Fibroblast of lung (primary cell): Measurements from ENCODE around the gene VPS45. TPM values are rescaled to one million over a fixed set of nuclear protein-coding genes. Genes with fewer than 3 reads are reported as not detected.

Source experiments
- DNase-seq, 2 donors: peaks; one replicate each; pipeline versions ENCODE4 v3.0.0 to v3.0.0-alpha.2; 2010; ENCODE audit warnings: low read depth in 2 of 2
- H2AFZ ChIP-seq: 2 replicates; pipeline ENCODE4 v1.5.1; 2012; ENCODE audit warnings: low read length, control low read depth, inconsistent platforms
- H3K27ac ChIP-seq: 2 replicates; pipeline ENCODE4 v1.5.1; 2011; ENCODE audit warnings: low read length, control low read depth; ENCODE audit not compliant: insufficient read depth
- H3K27me3 ChIP-seq: 2 replicates; pipeline ENCODE4 v1.5.1; 2011; ENCODE audit warnings: mild to moderate bottlenecking, low read length; ENCODE audit not compliant: control insufficient read depth, insufficient read depth
- H3K36me3 ChIP-seq: 2 replicates; pipeline ENCODE4 v1.5.1; 2011; ENCODE audit warnings: low read length; ENCODE audit not compliant: control insufficient read depth, insufficient read depth
- H3K4me1 ChIP-seq: 2 replicates; pipeline ENCODE4 v1.5.1; 2011; ENCODE audit warnings: low read length; ENCODE audit not compliant: control insufficient read depth, insufficient read depth; ENCODE audit errors: extremely low read depth
- H3K4me2 ChIP-seq: 2 replicates; pipeline ENCODE4 v1.5.1; 2011; ENCODE audit warnings: low read length, control low read depth; ENCODE audit not compliant: insufficient read depth; ENCODE audit errors: extremely low read depth
- H3K4me3 ChIP-seq, 4 experiments: fragments of 200-600 bp in 1 of 4; sonication (generic) in 1 of 4; replicated peaks in 1 of 4; 2 replicates each; pipeline ENCODE4 v1.5.1; 2011 to 2016; ENCODE audit warnings: low read length in 4 of 4, low read depth in 3 of 4, mild to moderate bottlenecking in 3 of 4, control low read depth in 2 of 4, inconsistent platforms in 1 of 4, mixed read lengths in 1 of 4; ENCODE audit not compliant: insufficient read depth in 1 of 4; ENCODE audit errors: control extremely low read depth in 1 of 4
- H3K79me2 ChIP-seq: 2 replicates; pipeline ENCODE4 v1.5.1; 2012; ENCODE audit warnings: mild to moderate bottlenecking, low read length, inconsistent platforms; ENCODE audit not compliant: control insufficient read depth, insufficient read depth
- H3K9ac ChIP-seq: 2 replicates; pipeline ENCODE4 v1.5.1; 2011; ENCODE audit warnings: mild to moderate bottlenecking, low read length, control low read depth; ENCODE audit not compliant: insufficient read depth
- H3K9me3 ChIP-seq: 2 replicates; pipeline ENCODE4 v1.5.1; 2012; ENCODE audit warnings: low read depth, low read length; ENCODE audit not compliant: control insufficient read depth, insufficient read depth
- H4K20me1 ChIP-seq: 2 replicates; pipeline ENCODE4 v1.5.1; 2011; ENCODE audit warnings: low read length; ENCODE audit not compliant: control insufficient read depth, insufficient read depth; ENCODE audit errors: extremely low read depth
- CTCF ChIP-seq, 2 donors: IDR thresholded peaks in 1 of 2; conservative IDR thresholded peaks in 1 of 2; 1 replicate in 1 of 2; 2 replicates in 1 of 2; pipeline ENCODE4 v1.5.1; 2011 to 2012; ENCODE audit warnings: low read length in 2 of 2, control low read depth in 1 of 2, inconsistent platforms in 1 of 2, low read depth in 1 of 2, mild to moderate bottlenecking in 1 of 2
- EZH2 ChIP-seq: IDR thresholded peaks from 2 replicates; pipeline ENCODE4 v1.5.1; 2012; ENCODE audit warnings: low read length, control low read depth, mild to moderate bottlenecking; ENCODE audit errors: missing control alignments
- polyA plus RNA-seq, 2 donors: library from polyadenylated mRNA; depleted of rRNA in 1 of 2; stranded (reverse) in 1 of 2; unstranded in 1 of 2; fragments of >200 nt; gene quantifications; 2 replicates each; pipeline ENCODE4 v1.2.1, GENCODE V29; 2011 to 2012; ENCODE audit warnings: missing spikeins in 1 of 2
- total RNA-seq: library from RNA; depleted of rRNA; stranded (reverse); fragments of >200 nt; gene quantifications from 2 replicates; pipeline ENCODE4 v1.2.1, GENCODE V29; 2014

The VPS45 gene
- total and polyA plus RNA-seq, 2 donors (not counting 1 experiment from before 2014, with no cell fraction given): 42.6 to 50.0 TPM

- Histone ChIP-seq H3K27ac (no peak overlapping the region), H3K9ac (no peak overlapping the region), H3K4me1 (no peaks in the 10 kb centered on the region), H2AFZ (no peak overlapping the region), H3K4me2 (no peak overlapping the region), H3K36me3 (peaks cover 2% of the 10 kb centered on the region), H3K79me2 (no peaks in the 10 kb centered on the region), H3K4me3 (no peak overlapping the region), H4K20me1 (no peaks in the 10 kb centered on the region), H3K9me3 (no peaks in the 10 kb centered on the region), H3K27me3 (no peaks in the 10 kb centered on the region)
- no peak for TF ChIP-seq EZH2
- no peak for DNase-seq
These were observed 47.5 kb downstream of the VPS45 start for GRCh38 chr1:150115121-150115520.

GRCh38 chr1:150118716-150119115, 51.1 kb downstream of the VPS45 start:
- Histone ChIP-seq H4K20me1 (no peaks in the 10 kb centered on the region), H3K27me3 (no peaks in the 10 kb centered on the region), H3K27ac (no peak overlapping the region), H3K4me2 (no peak overlapping the region), H3K9ac (no peak overlapping the region), H2AFZ (no peak overlapping the region), H3K79me2 (no peaks in the 10 kb centered on the region), H3K4me3 (no peak overlapping the region), H3K4me1 (peaks cover 3% of the 10 kb centered on the region), H3K9me3 (no peaks in the 10 kb centered on the region), H3K36me3 (peaks cover 1% of the 10 kb centered on the region)
- TF ChIP-seq CTCF (conservative IDR thresholded peaks at IDR 0.05 in 1 of 2, IDR thresholded peaks at IDR 0.05 in 1 of 2; ENCODE audit: low read depth in 1 of 2, low read length in 2 of 2) (no peak), EZH2 (no peak)
- no peak for DNase-seq

GRCh38 chr1:150121236-150121862, 53.8 kb downstream of the VPS45 start:
- H3K4me3 ChIP-seq: no peak overlapping the region
- TF ChIP-seq CTCF (conservative IDR thresholded peaks at IDR 0.05 in 1 of 2, IDR thresholded peaks at IDR 0.05 in 1 of 2; ENCODE audit: low read depth in 1 of 2, low read length in 2 of 2): no peak
- no peak for TF ChIP-seq EZH2

More at GRCh38 chr1:150121236-150121862, 53.8 kb downstream of the VPS45 start:
- peaks cover 3% of the 10 kb centered on the region for H3K4me1 ChIP-seq
- no peaks in the 10 kb centered on the region for H3K9me3 ChIP-seq
- H3K36me3 ChIP-seq: peaks cover 1% of the 10 kb centered on the region
- no peak overlapping the region for H2AFZ ChIP-seq
- peak; percentile 14 to 26 for DNase-seq
- no peak overlapping the region for H3K4me2 ChIP-seq
- H3K27me3 ChIP-seq: no peaks in the 10 kb centered on the region
- no peaks in the 10 kb centered on the region for H3K79me2 ChIP-seq
- H3K27ac ChIP-seq: no peak overlapping the region
- no peak overlapping the region for H3K9ac ChIP-seq
- no peaks in the 10 kb centered on the region for H4K20me1 ChIP-seq
